Nucleus accumbens (tissue), 56 donors: Measurements from ENCODE around the gene PTBP1.

Experiments
- DNase-seq, 56 donors: peaks; one replicate each; lab custom pipeline; 2025; lab: John Stamatoyannopoulos, UW

PTBP1 gene

GRCh38 chr19:772063-772462 is 25.2 kb upstream of the PTBP1 start:
- no peak for DNase-seq

- no peak for DNase-seq
Measured at GRCh38 chr19:772730-773436, 24.4 kb upstream of the PTBP1 start.

DNA sequence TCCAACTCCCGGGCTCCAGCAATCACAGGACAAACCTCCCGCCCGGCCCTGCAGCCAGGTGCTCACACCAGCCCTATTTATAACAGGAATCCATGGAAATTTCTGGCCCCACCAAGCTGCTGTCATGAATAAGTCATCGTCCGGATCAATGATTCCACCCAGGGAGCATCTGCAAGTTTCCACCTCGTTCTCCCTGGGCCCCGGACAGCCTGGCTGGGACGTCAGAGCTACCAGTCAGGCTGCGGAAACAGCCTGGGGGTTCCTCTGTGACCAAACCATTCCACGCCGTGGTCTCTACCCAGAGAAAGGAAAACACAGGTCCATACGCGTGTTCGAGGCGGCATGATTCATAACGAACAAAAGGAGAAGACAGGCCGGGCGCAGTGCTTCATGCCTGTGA is 20.7 kb upstream of the PTBP1 start:
- no peak for DNase-seq

DNA sequence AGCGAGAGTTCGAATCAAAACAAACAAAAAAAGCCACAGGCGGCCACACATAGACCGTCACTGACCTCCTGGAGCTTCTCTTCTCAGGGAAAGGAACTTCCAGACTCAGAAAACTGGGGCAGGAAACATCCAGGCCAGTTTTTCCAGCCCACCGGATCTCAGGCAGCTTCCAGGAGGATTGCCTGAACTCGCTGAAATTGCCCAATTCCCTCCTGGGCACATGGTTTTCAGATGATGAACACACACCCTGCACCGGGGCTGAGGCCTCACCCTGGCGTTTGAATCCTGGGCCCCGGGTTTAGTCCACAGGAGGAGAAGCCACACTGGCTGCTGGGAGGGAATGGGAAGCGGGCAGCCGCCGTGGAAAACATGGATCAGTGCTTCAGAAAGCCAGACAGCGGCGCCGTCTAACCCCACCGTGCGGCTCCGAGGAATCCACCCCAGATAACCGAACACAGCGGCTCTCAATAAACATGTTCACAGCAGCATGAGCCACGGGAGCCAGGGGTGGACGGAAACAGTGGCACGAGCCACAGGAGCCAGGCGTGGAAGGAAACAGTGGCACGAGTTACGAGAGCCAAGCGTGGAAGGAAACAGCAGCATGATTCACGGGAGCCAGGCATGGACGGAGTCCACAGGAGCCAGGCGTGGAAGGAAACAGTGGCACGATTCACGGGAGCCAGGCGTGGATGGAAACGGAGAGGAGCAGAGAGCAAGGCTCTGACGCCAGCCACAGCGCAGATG is 18.2 kb upstream of the PTBP1 start:
- no peak for DNase-seq

DNA sequence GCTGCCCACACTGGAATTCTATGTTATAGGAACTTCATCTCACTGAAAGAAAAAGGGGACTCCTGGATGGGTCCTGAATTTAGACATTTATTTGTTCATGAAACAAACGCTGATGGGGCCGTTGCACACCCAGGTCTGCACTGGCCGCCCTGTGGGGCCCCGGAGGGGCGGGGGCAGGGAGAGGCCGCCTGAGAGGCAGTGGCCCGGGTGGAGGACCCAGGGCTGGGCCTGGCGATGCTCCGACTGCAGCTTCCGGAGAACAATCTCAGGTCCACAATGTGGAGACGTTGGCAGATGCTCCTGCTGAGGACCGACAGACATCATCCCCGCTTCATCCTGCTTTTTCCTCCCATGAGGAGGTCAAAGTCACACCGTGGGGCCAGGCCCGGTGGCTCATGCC is 16.3 kb upstream of the PTBP1 start:
- no peak for DNase-seq

- no peak for DNase-seq
Measured at GRCh38 chr19:781800-782184, 15.5 kb upstream of the PTBP1 start.

DNA sequence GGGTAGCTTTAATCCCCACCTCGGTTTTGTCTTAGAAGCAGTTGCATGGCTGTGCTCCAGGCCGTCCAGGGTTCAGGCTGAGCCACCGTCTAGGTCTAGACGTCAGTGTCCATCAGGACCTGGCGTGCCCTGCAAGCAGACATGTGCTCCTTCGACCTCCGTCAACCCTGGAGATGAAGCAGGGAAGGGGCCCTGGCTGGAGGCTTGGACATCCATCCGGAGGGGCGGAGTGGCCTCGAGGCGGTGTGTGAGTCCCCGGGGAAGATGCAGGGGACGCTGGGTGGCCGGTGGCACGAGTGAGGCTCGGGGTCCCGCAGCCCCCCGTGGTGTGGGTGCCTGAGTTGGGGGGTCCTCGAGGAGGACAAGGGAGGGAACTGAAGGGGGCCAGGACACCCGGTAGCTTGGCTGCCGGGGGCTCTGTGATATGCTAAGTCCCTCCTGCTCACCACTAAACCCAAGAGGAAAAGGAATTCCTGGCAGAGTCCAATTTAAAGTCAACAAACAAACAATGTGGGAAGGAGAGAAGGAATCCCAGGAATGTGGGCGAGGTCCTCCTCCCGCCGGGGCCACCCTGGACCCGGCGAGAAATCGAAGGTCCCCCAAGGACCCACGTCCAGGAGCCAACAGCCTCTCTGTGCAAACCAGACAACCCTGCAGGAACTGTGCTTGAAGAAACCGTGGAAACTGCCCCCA is 14.9 kb upstream of the PTBP1 start:
- DNase-seq, result no peak

GRCh38 chr19:782878-783668 is 14.2 kb upstream of the PTBP1 start:
- DNase-seq, result no peak

- DNase-seq, result no peak
Measured at GRCh38 chr19:784541-784940, 12.7 kb upstream of the PTBP1 start.

GRCh38 chr19:787536-787935 is 9.7 kb upstream of the PTBP1 start:
- no peak for DNase-seq

DNA sequence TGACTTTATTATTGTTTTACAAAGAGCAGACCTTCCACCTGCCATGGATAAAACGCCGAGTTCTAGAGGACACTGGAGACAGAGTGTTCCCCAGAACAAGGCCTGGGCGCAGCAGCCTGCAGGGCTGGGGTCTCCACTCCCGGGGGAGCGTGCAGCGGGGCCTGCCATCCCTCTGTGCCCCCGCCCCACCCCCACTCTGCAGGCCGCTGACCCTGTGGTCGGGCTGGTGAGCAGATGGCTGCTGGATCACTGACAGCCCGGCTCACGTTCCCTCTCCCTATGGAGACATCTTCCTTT is 8.6 kb upstream of the PTBP1 start:
- DNase-seq, result no peak

DNA sequence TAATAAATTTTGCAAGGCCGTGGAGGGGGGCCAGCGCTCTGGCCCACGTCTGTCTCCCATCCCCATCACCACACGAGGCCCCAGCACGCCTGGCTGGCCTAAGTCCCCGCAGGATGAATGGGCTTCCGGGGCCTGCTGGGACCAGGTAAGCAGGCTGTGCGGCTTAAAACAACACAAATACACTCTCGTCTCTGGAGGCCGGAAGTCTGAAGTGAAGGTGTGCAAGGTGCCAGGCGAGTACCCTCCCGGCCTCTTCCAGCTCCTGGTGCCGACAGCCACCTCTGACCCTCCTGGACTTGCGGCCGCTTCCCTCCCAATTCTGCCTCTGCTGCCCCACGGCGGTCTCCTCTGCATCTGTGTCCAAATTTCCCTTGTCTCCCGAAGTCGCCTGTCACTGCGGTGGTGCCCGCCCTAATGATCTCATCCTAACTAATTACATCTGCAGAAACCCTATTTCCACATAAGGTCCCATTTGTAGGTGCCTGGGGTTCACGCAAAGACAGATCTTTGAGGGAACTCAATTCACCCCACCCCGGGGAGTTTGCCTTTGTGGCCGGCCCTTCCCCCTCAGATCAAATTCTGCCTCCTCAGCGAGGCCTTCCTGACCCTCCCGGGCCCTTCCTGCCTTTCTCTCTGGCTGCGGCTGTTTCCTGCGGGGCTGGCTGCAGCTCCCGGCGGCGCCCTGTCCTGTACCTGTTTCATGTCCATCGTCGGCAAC is 8.1 kb upstream of the PTBP1 start:
- no peak for DNase-seq

GRCh38 chr19:789701-790060 is 7.6 kb upstream of the PTBP1 start:
- no peak for DNase-seq

- no peak for DNase-seq
Measured at GRCh38 chr19:791007-791566, 6.2 kb upstream of the PTBP1 start.

GRCh38 chr19:791567-792305 is 5.5 kb upstream of the PTBP1 start:
- DNase-seq, result no peak

DNA sequence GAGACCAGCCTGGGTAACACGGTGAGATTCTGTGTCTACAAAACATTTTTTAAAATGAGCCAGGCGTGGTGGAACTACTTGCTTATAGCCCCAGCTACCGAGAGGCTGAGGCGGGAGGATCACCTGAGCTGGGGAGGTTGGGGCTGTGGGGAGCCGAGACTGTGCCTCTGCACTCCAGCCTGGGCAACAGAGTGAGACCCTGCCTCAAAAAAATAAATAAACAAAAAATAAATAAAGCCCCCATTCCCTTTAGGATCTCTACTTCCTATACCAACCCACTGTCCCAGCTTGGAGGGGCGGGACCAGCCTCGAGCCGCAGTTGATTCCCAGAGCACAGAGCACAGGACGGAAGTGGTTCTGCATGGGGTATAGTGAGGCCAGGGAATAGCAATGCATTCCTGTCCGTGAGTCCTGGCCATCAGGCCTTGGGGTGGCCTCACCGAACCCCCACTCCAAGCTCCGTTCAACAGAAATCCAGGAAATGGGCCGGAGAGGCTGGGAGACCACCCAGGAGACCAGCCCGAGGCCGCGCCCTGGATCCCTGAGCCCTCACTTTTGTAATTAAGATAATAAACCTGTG is 4.9 kb upstream of the PTBP1 start:
- no peak for DNase-seq

- DNase-seq, result no peak
Measured at GRCh38 chr19:793806-794205, 3.4 kb upstream of the PTBP1 start.

DNA sequence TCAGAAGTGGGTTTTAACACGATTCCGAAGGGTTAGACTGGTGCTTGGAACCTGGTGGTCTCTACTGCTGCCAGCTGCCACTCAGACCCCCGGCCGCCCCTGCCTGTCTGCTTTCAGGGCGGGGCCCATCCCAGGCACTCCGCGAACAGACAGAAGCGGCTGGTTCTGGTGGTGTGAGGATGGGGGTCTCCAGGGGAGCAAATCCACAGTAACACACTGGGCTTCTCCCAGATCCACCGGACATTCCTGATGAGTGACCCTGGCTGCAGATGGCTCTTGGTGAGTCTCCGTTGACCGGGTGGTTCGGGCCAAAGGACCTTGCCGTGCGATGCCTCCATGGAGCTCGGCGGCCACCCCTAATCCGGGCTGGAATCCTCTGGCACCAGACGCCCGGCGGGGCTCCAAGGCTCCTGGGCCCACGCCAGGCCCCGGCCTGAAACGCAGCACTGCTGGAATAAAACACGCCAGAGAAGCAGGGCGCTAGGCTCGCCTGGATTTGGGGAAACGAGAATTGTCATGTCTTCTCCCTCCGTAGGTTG is 2.1 kb upstream of the PTBP1 start:
- DNase-seq, result peak in 6 of 56 donors; percentile 12 to 62 (median 27)
